ENCODE results near the gene RXFP2.

The RXFP2 gene

DNA sequence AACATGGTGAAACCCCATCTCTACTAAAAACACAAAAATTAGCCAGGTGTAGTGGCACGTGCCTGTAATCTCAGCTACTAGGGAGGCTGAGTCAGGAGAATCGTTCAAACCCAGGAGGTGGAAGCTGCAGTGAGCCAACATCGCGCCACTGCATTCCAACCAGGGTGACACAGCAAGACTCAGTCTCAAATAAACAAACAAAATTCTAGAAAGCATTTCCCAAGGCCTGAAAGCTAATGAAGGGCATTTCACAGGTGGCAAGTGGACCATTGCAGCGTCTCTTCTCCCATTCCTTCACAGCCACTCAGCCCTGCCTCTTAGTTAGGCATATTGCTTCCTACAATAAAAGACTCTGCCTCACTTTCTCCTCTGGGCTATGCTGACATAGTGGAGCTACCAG lies 13.5 kb upstream of the RXFP2 start (continued):
- no peak for TF ChIP-seq POU6F1 (CRISPR knock-in tag; IDR thresholded peaks at IDR 0.05; ENCODE audit: borderline replicate concordance, low read depth)
- no peak for TF ChIP-seq SNAI2 (CRISPR knock-in tag; IDR thresholded peaks at IDR 0.05)
- TF ChIP-seq ISL1 (CRISPR knock-in tag; IDR thresholded peaks at IDR 0.05), result no peak
- no peak for TF ChIP-seq PATZ1 (CRISPR knock-in tag; IDR thresholded peaks at IDR 0.05; ENCODE audit: borderline replicate concordance)
- no peak for TF ChIP-seq RARB (CRISPR knock-in tag; IDR thresholded peaks at IDR 0.05)
- no peak for TF ChIP-seq BACH2 (CRISPR knock-in tag; IDR thresholded peaks at IDR 0.05; ENCODE audit: borderline replicate concordance)
- TF ChIP-seq CREB5 (CRISPR knock-in tag; IDR thresholded peaks at IDR 0.05; ENCODE audit: low read depth), result no peak

GRCh38 chr13:31731921-31732320 lies 7.4 kb upstream of the RXFP2 start:
- TF ChIP-seq PATZ1 (CRISPR knock-in tag; IDR thresholded peaks at IDR 0.05; ENCODE audit: borderline replicate concordance), result no peak
- TF ChIP-seq RARB (CRISPR knock-in tag; IDR thresholded peaks at IDR 0.05), result no peak
- TF ChIP-seq CSDC2 (CRISPR knock-in tag; IDR thresholded peaks at IDR 0.05), result no peak
- TF ChIP-seq ZNF565 (CRISPR knock-in tag; conservative IDR thresholded peaks at IDR 0.05; ENCODE audit: low read depth), result no peak
- TF ChIP-seq OSR1 (CRISPR knock-in tag; IDR thresholded peaks at IDR 0.05), result no peak
- TF ChIP-seq TCF4 (CRISPR knock-in tag; IDR thresholded peaks at IDR 0.05; ENCODE audit: borderline replicate concordance), result no peak
- ATAC-seq, result no peak; the same call in 2 of the 3 replicates

DNA sequence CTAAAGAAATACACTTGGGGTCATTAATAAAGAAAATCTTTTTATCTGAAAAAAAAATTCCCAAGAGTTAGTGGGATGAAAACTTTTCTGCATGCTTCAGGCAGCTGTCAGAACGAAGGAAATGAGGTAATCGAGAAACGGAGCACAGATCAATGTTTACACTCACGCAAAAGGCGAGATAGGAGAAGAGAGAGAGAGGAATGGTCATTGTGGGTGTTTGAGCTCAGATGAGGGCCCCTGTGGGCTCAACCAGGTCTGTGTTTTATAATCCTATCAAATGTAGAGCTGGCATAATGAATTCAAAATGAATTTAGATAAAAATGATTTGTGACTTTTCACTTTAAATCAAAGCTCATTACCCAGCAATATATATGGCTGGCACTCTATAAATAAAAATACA lies 6.3 kb upstream of the RXFP2 start:
- TF ChIP-seq CSDC2 (CRISPR knock-in tag; IDR thresholded peaks at IDR 0.05), result no peak
- TF ChIP-seq OSR1 (CRISPR knock-in tag; IDR thresholded peaks at IDR 0.05), result no peak
- 0 out of 3 replicates have a peak, but pooled peaks have one; percentile 34 for ATAC-seq

DNA sequence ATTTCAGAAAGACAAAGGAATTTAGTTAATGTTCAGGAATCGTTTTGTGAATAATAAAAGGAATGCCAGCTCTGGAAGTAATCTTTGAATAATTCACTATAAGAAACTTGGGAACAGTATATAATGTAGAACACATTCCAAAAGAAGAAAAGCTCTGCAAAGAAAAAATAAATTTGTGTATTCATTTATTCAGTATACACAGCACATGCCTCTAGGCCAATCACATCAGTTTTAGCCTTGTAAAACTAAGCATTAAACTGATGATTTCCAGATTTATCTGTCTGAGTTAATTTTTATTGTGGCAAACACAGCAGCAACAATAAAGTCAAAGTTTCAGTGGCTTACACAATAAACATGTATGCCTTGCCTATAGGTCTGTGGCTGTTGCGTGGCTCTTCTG lies 5.7 kb upstream of the RXFP2 start:
- TF ChIP-seq CREB5 (CRISPR knock-in tag; IDR thresholded peaks at IDR 0.05; ENCODE audit: low read depth) (no peak), PATZ1 (CRISPR knock-in tag; IDR thresholded peaks at IDR 0.05; ENCODE audit: borderline replicate concordance) (no peak), ESRRG (CRISPR knock-in tag; IDR thresholded peaks at IDR 0.05) (no peak), ZFP30 (CRISPR knock-in tag; IDR thresholded peaks at IDR 0.05) (no peak), SNAI2 (CRISPR knock-in tag; IDR thresholded peaks at IDR 0.05) (no peak)

DNA sequence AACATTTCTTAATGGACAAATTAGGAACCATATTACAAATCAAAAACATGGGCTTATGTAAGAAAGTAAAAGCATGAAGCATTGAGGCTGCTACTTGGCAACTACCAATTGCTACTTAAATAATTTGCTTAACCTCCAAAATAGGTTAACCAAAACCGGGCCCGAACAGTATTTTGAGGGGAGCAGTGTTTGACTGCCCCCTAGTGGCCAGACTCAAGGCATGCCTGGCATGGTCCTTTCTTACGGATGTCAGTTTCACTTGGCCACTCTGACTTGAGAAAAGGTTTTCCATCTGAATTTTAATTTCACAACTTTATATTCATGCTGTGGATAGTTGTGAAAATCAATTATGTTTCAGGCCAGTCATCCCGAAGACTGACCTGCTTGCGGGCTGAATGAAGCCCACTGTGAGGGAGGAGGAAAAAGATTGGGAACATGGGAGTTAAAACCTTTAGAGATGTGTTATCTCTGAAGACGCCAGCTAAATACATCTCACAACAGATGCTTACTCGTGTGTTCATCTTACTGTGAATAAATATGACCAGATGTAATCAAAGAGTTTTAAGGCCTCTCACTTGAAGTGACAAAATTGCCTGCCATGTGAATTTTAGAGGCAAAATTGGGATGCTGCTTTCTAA lies 2.9 kb downstream of the RXFP2 start:
- ATAC-seq, result peak; percentile 97
- no peak for TF ChIP-seq BACH2 (CRISPR knock-in tag; IDR thresholded peaks at IDR 0.05; ENCODE audit: borderline replicate concordance)
- TF ChIP-seq ISL1 (CRISPR knock-in tag; IDR thresholded peaks at IDR 0.05), result no peak
- TF ChIP-seq ESRRG (CRISPR knock-in tag; IDR thresholded peaks at IDR 0.05), result no peak
- TF ChIP-seq ZNF565 (CRISPR knock-in tag; conservative IDR thresholded peaks at IDR 0.05; ENCODE audit: low read depth), result no peak

More for the DNA sequence above, 5.7 kb upstream of the RXFP2 start:
- peak; percentile 32; the same call in 1 of the 3 replicates for ATAC-seq

All from SK-N-SH treated with all-trans-retinoic acid at 6 μM for 48 hours (cell line).